Measurements from ENCODE around the gene RER1.

- TF ChIP-seq POLR2A (IDR thresholded peaks at IDR 0.05; ENCODE audit: low read length), result peak; percentile 69
- TF ChIP-seq GATA1 (IDR thresholded peaks at IDR 0.05; ENCODE audit: low read depth, low read length), result no peak
Observed at GRCh38 chr1:2412395-2412772, 20.7 kb downstream of the RER1 start, which contains the start of gene PEX10.

Measured in erythroblast (primary cell).